ENCODE data around the gene PGBD2. TPM values are rescaled to one million over a fixed set of nuclear protein-coding genes. Genes with fewer than 3 reads are reported as not detected.
"Not testable (repeated sequence)": the region's sequence is repeated elsewhere in the genome, so short reads cannot be mapped to it uniquely, and the experiment has no call there.

The PGBD2 gene
- 13.1 TPM for total RNA-seq

DNA sequence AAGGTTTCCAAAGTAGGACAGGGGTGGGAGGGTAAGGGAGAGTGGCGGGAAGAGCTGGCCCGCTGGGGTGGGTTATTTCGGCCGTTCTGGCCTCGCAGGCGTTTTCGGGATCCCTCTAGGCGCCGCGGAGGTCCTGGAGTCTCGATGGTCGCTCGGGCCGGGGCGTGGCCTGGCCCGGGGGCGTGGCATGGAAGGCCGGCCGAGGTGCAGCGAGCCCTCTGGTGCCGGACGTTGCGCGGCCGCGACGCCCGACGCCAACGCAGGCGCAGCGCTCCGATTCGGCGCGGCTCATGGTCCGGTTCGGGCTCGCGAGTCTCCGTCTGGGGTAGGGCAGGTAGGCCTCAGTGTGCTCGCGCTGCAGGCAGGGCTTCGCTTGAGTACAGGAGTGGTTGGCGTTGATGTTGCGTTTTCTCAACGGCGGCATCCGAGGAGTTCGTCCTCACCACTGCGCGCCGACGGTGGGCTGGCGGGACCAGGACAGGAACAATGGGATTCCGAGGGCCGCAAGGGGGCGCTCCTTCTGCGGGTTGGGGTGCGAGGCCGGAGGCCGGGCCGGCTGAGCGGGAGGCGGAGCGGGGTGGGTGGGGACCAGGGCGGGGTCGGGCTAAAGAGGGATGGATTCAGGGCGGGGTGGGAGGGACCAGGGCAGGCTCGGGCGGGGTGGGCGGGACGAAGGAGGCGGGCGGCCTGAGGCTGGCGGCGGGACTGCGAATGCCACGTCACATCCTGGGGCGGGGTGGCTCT lies at the start of gene PGBD2:
PGBD2 (plus strand) TSS at position 227 of the 744 bp plus-strand sequence. CDS start 7,628 bp downstream, outside the sequence.
- DNase-seq (ENCODE audit: low spot score): peak; percentile 96

DNA sequence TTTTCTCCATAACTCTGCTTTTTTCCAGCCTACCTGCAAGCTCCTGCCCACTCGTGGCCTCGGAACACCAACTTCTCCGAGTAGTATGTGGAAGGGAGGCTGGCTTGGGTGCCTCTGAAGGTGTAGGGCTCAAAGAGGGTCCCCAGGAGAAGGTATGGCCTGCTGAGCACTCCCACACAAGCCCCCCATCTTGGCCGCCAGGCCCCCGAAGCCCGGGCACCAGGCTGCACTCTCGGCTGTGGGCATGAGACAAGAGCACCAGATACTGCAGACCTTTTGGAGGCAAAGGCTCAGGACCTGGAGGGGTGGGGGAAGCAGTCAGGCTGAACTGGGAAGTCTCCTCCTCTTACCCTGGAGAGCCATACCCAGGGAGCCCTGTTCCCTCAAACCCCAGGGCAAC lies 48.8 kb upstream of the PGBD2 start:
- no peak for DNase-seq (ENCODE audit: low spot score)

DNA sequence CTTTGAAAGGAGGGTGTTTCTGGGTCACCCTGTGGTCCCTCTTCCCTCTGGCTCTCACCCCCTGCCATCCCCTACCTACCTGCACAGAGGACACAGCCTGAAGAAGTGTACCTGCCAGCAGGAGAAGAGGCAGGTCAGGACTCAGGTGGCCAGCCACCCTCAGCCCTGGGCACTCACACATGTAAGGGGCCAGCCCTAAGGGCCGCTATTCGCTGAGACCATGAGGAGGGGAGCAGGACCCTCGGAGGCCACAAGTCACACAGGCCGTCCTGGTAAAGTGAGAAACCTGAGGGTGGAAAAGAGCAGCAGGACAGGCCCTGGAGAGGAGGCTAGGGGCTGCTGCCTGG lies 48.3 kb upstream of the PGBD2 start:
- no peak for DNase-seq (ENCODE audit: low spot score)

- DNase-seq (ENCODE audit: low spot score): peak; percentile 83
These were observed 47.7 kb upstream of the PGBD2 start for GRCh38 chr1:248858096-248858890.

DNA sequence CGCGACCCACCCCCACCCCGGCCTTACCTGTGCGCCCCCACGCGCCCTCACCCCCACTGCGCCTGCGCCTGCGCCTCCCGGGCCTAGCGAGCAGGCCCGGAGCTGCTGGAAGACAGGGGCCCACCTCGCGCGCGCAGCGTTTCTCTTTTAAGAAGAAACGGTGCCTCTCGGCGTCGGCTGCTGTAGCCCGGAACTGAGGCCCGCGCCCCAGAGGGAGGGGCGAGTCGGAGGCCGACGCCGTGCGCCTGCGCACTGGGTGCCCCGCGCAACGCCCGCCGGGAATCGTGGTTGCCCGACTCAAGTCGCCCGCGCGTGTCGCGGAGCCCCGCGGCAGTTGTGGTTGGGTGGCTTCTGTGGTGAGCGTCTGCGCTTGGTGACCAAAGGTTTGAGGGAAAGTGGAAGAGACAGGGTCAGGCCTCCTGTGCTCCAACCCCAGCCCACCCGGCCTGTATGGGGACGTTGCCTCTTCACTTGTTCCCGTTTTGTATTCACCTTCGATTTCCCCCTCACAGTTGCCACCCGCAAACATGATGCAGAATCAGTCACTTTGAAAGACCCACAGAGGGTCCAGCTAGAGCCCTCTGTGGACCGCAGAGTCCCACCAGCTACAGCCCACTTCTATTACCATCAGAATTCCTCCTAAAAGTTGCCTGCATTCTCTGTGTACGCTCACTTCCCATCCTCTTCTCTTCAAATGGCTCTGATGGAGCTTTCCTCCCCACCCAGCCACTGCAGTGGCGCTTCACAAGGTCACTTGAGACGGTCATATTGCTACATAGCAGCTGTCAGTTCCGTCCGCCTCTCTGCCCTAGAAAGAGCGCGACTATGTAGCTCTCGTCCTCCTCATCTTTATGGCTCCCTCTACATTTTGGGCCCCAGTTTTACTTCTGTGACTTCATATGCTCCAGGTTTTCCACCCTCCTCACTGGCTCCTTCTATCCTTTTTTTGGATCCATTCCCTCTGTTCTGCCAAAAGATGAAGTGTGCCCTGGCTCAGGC lies 46.8 kb upstream of the PGBD2 start, which contains the start of gene ZNF692:
ZNF692 (minus strand) TSS at position 195 of the 999 bp plus-strand sequence. CDS start 776 bp downstream, outside the sequence.
- DNase-seq (ENCODE audit: low spot score): peak; percentile 98

GRCh38 chr1:248860007-248860406 lies 46.0 kb upstream of the PGBD2 start:
- DNase-seq (ENCODE audit: low spot score): no peak

- no peak for DNase-seq (ENCODE audit: low spot score)
These were observed 44.4 kb upstream of the PGBD2 start for GRCh38 chr1:248861616-248862015.

DNA sequence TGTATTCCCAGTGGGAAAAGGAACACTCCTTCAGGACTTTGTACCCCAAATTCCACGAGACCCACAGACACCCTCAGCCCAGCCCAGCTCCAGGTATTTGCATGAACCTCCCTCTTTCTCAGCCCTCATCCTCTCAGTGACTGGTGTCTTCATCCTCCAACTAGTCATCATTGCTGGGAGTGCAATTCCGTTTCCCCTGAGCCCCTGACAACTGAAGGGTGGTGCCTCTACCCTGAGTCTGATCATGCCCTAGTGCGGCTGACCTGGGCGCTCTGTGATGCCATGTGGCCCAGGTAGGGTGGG lies 43.4 kb upstream of the PGBD2 start:
- no peak for DNase-seq (ENCODE audit: low spot score)

DNA sequence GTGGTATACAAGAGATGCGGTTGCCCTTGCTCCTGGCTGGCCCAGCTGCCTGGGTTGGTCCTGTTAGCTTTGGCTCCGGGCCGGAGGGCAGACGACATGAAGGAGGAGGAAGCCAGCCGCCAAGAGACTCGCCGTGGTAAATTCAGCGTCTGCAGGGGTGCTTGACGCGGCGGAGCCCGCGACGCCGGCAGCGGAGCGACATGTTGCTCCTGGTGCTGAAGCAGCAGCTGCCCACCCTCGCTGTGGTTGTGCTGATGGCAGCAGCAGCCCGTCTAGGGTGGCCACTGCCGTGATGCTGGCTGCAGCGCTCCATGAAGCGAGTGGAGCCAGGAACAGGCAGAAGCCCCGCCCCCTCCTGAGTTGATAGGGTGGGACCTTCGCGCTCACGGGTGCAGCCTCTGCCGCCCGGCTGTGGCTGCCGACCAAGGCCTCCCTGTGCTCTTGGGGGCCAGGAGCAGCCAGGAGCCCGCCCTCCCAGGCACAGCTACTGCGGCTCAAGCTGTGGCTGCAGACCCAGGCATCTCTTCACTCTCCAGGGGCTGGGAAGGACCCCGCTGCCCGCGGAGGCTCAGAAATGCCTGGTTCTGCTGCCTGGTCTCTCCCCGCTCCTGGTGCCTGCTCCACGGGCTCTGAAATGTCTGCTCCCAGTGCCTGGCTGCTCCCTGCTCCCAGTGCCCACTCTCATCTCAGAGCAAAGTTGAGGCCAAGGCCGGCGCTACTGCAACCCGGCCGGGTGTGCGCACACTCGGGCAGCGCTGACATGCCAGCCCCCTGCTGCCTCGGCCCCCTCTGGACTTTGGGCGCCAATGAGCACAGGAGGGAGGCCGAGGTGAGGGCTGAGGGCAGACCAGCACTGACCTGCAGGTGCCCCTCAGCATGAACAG lies 42.8 kb upstream of the PGBD2 start:
- DNase-seq (ENCODE audit: low spot score): peak; percentile 90

GRCh38 chr1:248871837-248872401 lies 34.1 kb upstream of the PGBD2 start:
- no peak for DNase-seq (ENCODE audit: low spot score)

GRCh38 chr1:248872752-248873408 lies 33.2 kb upstream of the PGBD2 start:
- DNase-seq (ENCODE audit: low spot score): no peak

DNA sequence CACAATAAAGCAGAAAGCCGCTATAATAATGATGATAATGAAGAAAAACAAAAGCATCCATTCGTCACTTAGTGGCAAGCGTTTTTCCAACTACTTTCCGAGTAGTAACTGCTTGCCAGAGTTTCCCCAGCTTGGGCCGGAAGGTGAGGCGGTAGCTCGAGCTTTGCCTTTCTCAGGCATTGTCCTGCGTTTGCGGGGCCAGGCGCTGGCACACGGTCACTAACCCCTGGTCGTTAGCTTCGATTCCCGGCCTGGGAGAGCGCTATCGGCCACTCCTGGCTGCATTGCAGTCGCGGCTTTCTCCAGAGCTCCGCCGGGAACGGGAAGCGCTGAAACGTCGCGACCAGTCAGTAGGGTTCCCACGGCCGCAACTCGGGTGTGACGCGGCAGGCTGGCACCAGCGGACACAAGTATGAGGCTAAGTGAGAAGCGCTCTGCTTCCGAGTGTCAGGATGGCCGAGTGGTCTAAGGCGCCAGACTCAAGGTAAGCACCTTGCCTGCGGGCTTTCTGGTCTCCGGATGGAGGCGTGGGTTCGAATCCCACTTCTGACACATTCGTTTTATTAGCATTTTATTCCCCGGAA lies 32.5 kb upstream of the PGBD2 start:
- peak; percentile 97 for DNase-seq (ENCODE audit: low spot score)

DNA sequence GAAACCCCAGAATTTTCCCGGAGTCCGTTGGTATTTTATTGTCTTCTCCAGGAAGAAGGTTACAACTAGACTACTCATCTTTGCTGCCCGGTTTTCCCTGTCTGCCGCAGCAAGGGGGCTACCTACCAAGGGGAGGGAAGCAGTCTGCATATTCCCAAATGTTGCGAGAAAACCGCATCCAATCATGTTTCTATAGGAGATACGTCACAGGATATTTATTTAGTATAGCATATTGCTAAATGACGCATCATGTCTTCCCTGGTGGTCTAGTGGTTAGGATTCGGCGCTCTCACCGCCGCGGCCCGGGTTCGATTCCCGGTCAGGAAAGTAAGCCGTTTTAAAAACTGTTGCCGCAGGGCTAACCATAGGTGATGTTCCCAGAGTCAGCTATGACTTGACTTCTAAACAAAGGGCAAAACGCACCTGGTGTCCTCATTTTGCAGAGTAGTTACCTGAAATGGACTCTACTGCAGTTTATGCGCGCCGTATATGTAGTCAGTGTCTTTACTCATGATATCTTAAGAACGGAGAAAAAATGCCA lies 32.0 kb upstream of the PGBD2 start:
- DNase-seq (ENCODE audit: low spot score): peak; percentile 81

- DNase-seq (ENCODE audit: low spot score): no peak
These were observed 24.8 kb upstream of the PGBD2 start for GRCh38 chr1:248881261-248881660.

DNA sequence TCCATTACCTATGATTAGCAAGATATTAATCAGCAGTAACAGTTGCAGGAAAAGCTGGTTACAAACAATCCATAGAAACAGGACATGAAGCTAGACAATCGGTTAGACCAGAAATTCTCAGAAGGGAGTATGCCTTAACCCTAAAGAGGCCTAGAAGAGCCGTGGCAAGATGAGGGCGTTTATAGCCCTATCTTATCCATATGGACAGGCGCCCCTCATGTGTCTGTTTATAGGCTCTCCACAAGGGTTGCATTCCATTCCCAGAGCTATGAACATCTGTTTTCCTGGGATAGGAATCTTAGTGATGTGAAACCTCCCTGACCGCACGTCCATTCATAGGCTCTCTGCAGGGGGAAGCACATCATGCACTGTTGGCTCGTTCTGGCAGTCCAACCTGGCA lies 23.6 kb upstream of the PGBD2 start:
- DNase-seq (ENCODE audit: low spot score): not testable (repeated sequence)

GRCh38 chr1:248884632-248885295 lies 21.3 kb upstream of the PGBD2 start:
- DNase-seq (ENCODE audit: low spot score): no peak

GRCh38 chr1:248885646-248886045 lies 20.4 kb upstream of the PGBD2 start:
- no peak for DNase-seq (ENCODE audit: low spot score)

- no peak for DNase-seq (ENCODE audit: low spot score)
These were observed 19.7 kb upstream of the PGBD2 start for GRCh38 chr1:248886237-248886895.

Data from ureter (tissue), 1 donor.